Measurements from ENCODE around the gene CCDC148.
"Not testable (repeated sequence)": the region's sequence is repeated elsewhere in the genome, so short reads cannot be mapped to it uniquely, and the experiment has no call there.

Gene CCDC148

GRCh38 chr2:158482594-158482993 is 26.0 kb upstream of the CCDC148 start:
- no peak for DNase-seq (ENCODE audit: low read depth in 3 of 3)

- DNase-seq (ENCODE audit: low read depth in 3 of 3): no peak
These were observed 24.6 kb upstream of the CCDC148 start for GRCh38 chr2:158481116-158481515.

- DNase-seq (ENCODE audit: low read depth in 3 of 3): no peak
These were observed 22.3 kb upstream of the CCDC148 start for GRCh38 chr2:158478816-158479215.

GRCh38 chr2:158478237-158478636 is 21.7 kb upstream of the CCDC148 start:
- DNase-seq (ENCODE audit: low read depth in 3 of 3): no peak

- no peak for DNase-seq (ENCODE audit: low read depth in 3 of 3)
These were observed 20.6 kb upstream of the CCDC148 start for GRCh38 chr2:158477202-158477601.

GRCh38 chr2:158474526-158475011 is 18.0 kb upstream of the CCDC148 start:
- DNase-seq (ENCODE audit: low read depth in 3 of 3): not testable (repeated sequence)

GRCh38 chr2:158473719-158474392 is 17.3 kb upstream of the CCDC148 start:
- no peak for DNase-seq (ENCODE audit: low read depth in 3 of 3)

- DNase-seq (ENCODE audit: low read depth in 3 of 3): not testable (repeated sequence)
These were observed 16.7 kb upstream of the CCDC148 start for GRCh38 chr2:158473300-158473699.

- DNase-seq (ENCODE audit: low read depth in 3 of 3): not testable (repeated sequence)
These were observed 16.3 kb upstream of the CCDC148 start for GRCh38 chr2:158472829-158473228.

- DNase-seq (ENCODE audit: low read depth in 3 of 3): no peak
These were observed 10.7 kb upstream of the CCDC148 start for GRCh38 chr2:158467248-158467647.

- DNase-seq (ENCODE audit: low read depth in 3 of 3): no peak
These were observed 8.1 kb upstream of the CCDC148 start for GRCh38 chr2:158464426-158465281.

- no peak for DNase-seq (ENCODE audit: low read depth in 3 of 3)
These were observed 7.0 kb upstream of the CCDC148 start for GRCh38 chr2:158463496-158464095.

- DNase-seq (ENCODE audit: low read depth in 3 of 3): no peak
These were observed 4.2 kb upstream of the CCDC148 start for GRCh38 chr2:158460632-158461297.

GRCh38 chr2:158459161-158460003 is 2.8 kb upstream of the CCDC148 start:
- DNase-seq (ENCODE audit: low read depth in 3 of 3): no peak

GRCh38 chr2:158458617-158458920 is 2.0 kb upstream of the CCDC148 start:
- no peak for DNase-seq (ENCODE audit: low read depth in 3 of 3)

GRCh38 chr2:158457826-158458616 is 1.5 kb upstream of the CCDC148 start:
- DNase-seq (ENCODE audit: low read depth in 3 of 3): peak; percentile 15 to 50 (median 28)

GRCh38 chr2:158457092-158457825 is 706 bp upstream of the CCDC148 start:
- DNase-seq (ENCODE audit: low read depth in 3 of 3): peak in 2 of 3 experiments; percentile 6 to 52

GRCh38 chr2:158443606-158444005 is 12.9 kb downstream of the CCDC148 start:
- no peak for DNase-seq (ENCODE audit: low read depth in 3 of 3)

- DNase-seq (ENCODE audit: low read depth in 3 of 3): not testable (repeated sequence)
These were observed 17.5 kb downstream of the CCDC148 start for GRCh38 chr2:158439062-158439461.

GRCh38 chr2:158433716-158434115 is 22.8 kb downstream of the CCDC148 start:
- not testable (repeated sequence) for DNase-seq (ENCODE audit: low read depth in 3 of 3)

Measured in stimulated activated CD4-positive, alpha-beta T cell treated with anti-CD3 and anti-CD28 coated beads, TNF-alpha, amount 100 ng/mL, for 24 hours (primary cell).